Smooth muscle cell (in vitro differentiated cells): ENCODE data around the gene ZNF630. TPM values are rescaled to one million over a fixed set of nuclear protein-coding genes. Genes with fewer than 3 reads are reported as not detected.
"Not testable (repeated sequence)": the region's sequence is repeated elsewhere in the genome, so short reads cannot be mapped to it uniquely, and the experiment has no call there.

Experiments
- DNase-seq: peaks from one replicate; lab custom pipeline; 2025; ENCODE audit not compliant: unreplicated experiment; lab: John Stamatoyannopoulos, UW
- H2AFZ ChIP-seq: fragments of 200-600 bp; sonication (generic); 2 replicates; pipeline ENCODE4 v1.6.0; 2016; ENCODE audit warnings: antibody characterized with exemption, low read depth, mild to moderate bottlenecking
- H3F3A ChIP-seq: fragments of 200-600 bp; sonication (generic); 2 replicates; pipeline ENCODE4 v1.6.0; 2017; ENCODE audit warnings: antibody characterized with exemption, low read depth
- H3K27ac ChIP-seq: fragments of 200-600 bp; sonication (generic); 2 replicates; pipeline ENCODE4 v1.5.1; 2016; ENCODE audit warnings: low read depth, mild to moderate bottlenecking
- H3K27me3 ChIP-seq: fragments of 200-600 bp; sonication (generic); 2 replicates; pipeline ENCODE4 v1.6.1; 2016; ENCODE audit warnings: low read depth, mild to moderate bottlenecking
- H3K36me3 ChIP-seq: fragments of 200-600 bp; sonication (generic); 2 replicates; pipeline ENCODE4 v1.5.1; 2016; ENCODE audit warnings: low read depth
- H3K4me1 ChIP-seq: fragments of 200-600 bp; sonication (generic); 2 replicates; pipeline ENCODE4 v1.5.1; 2016; ENCODE audit warnings: low read depth
- H3K4me2 ChIP-seq: fragments of 200-600 bp; sonication (generic); 2 replicates; pipeline ENCODE4 v1.6.0; 2016; ENCODE audit warnings: mild to moderate bottlenecking
- H3K4me3 ChIP-seq: fragments of 200-600 bp; sonication (generic); 2 replicates; pipeline ENCODE4 v1.5.1; 2016; ENCODE audit warnings: mild to moderate bottlenecking
- H3K79me2 ChIP-seq: fragments of 200-600 bp; sonication (generic); 2 replicates; pipeline ENCODE4 v1.6.0; 2016; ENCODE audit warnings: low read depth, mild to moderate bottlenecking
- H3K9ac ChIP-seq: fragments of 200-600 bp; sonication (generic); 2 replicates; pipeline ENCODE4 v1.6.0; 2016; ENCODE audit warnings: low read depth
- H3K9me3 ChIP-seq: fragments of 200-600 bp; sonication (generic); replicated peaks from 2 replicates; pipeline ENCODE4 v1.5.1; 2016; ENCODE audit warnings: low read depth
- H4K20me1 ChIP-seq: fragments of 200-600 bp; sonication (generic); 2 replicates; pipeline ENCODE4 v1.6.0; 2016; ENCODE audit warnings: low read depth
- CTCF ChIP-seq: fragments of 200-600 bp; sonication (generic); IDR thresholded peaks from 2 replicates; pipeline ENCODE4 v1.5.1; 2017; ENCODE audit warnings: borderline replicate concordance, mild to moderate bottlenecking, antibody characterized with exemption; ENCODE audit not compliant: insufficient read depth, poor library complexity, severe bottlenecking
- WGBS: methylation state at CpG from one replicate; pipeline ENCODE4 v1.1.7; 2016; ENCODE audit warnings: low lambda C conversion rate; 5-methylcytosine and 5-hydroxymethylcytosine counted together
- polyA plus RNA-seq: library from polyadenylated mRNA; unstranded; fragments of >200 nt; fragmentation: Nextera tagmentation; extraction: Ambion mirVana; gene quantifications from 2 replicates; pipeline ENCODE4 v1.2.1, GENCODE V29; 2016
- total RNA-seq: library from RNA; depleted of rRNA; stranded (reverse); fragments of >200 nt; gene quantifications from 2 replicates; pipeline ENCODE4 v1.2.3, GENCODE V29; 2014

Gene ZNF630
- total and polyA plus RNA-seq, 2 experiments from 2014 or later, result 2.1 to 5.0 TPM

DNA sequence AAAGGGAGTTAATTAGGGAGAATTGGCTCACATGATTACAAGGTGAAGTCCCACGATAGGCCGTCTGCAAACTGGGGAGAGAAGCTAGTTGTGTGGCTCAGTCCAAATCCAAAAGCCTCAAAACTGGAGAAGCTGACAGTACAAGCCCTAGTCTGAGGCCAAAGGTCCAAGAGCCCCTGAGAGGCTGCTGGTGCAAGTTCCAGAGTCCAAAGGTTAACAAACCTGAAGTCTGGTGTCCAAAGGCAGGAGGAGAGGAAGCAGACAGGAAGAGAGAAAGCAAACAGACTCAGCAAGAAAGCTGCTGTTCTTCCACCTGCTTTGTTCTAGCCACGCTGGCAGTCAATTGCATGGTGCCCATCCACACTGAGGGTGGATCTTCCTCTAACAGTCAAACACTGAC lies 30.0 kb upstream of the ZNF630 start:
- DNase-seq, result no peak
- no peak for TF ChIP-seq CTCF

GRCh38 chrX:48092558-48092957 lies 21.1 kb upstream of the ZNF630 start:
- not testable (repeated sequence) for H3K36me3 ChIP-seq, H2AFZ ChIP-seq, H3K27ac ChIP-seq, H3K4me1 ChIP-seq, H3K4me2 ChIP-seq, H3K4me3 ChIP-seq, H4K20me1 ChIP-seq, DNase-seq, H3F3A ChIP-seq, H3K27me3 ChIP-seq, H3K9me3 ChIP-seq, H3K79me2 ChIP-seq, H3K9ac ChIP-seq
- 54% methylated on average over 3 of the region's 3 CpGs for WGBS

More for the DNA sequence above, 30.0 kb upstream of the ZNF630 start:
- no peaks in the 10 kb centered on the region for H4K20me1 ChIP-seq
- no peaks in the 10 kb centered on the region for H3K36me3 ChIP-seq
- no peak overlapping the region for H3K27ac ChIP-seq
- no peaks in the 10 kb centered on the region for H3K9me3 ChIP-seq
- H3F3A ChIP-seq, result no peaks in the 10 kb centered on the region
- no peak overlapping the region for H3K4me3 ChIP-seq
- H3K9ac ChIP-seq, result no peak overlapping the region
- no peaks in the 10 kb centered on the region for H3K4me1 ChIP-seq
- H3K27me3 ChIP-seq, result no peaks in the 10 kb centered on the region
- 87% methylated on average over 3 of the region's 3 CpGs for WGBS
- no peaks in the 10 kb centered on the region for H3K79me2 ChIP-seq
- H3K4me2 ChIP-seq, result no peak overlapping the region
- no peak overlapping the region for H2AFZ ChIP-seq

GRCh38 chrX:48090123-48090522 lies 18.7 kb upstream of the ZNF630 start:
- Histone ChIP-seq H3F3A (no peaks in the 10 kb centered on the region), H3K27me3 (no peaks in the 10 kb centered on the region), H3K4me2 (no peak overlapping the region), H4K20me1 (no peaks in the 10 kb centered on the region), H3K79me2 (no peaks in the 10 kb centered on the region), H3K4me1 (no peaks in the 10 kb centered on the region), H3K4me3 (no peak overlapping the region), H3K9me3 (no peaks in the 10 kb centered on the region), H3K9ac (no peak overlapping the region), H2AFZ (no peak overlapping the region), H3K36me3 (no peaks in the 10 kb centered on the region), H3K27ac (no peak overlapping the region)
- 79% methylated on average over 5 of the region's 5 CpGs for WGBS
- TF ChIP-seq CTCF, result no peak
- DNase-seq, result no peak

DNA sequence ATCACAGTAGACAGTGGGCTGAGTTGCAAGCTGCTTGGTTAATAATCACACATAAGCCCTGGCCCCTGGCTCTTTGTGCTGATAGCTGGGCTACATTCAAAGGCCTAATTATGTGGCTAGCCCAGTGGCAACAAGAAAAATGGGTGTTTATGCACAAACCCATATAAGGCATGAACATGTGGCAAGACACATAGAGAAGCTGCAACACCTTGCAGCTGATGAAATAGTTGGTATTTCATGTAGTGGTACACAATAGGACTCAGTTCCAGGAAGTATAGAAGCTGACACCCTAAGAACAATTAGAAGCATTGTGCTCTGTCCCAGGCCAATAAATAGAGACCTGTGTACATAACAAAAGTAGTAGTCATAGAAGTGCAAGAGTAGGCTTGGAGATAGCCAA lies 14.6 kb upstream of the ZNF630 start:
- Histone ChIP-seq H4K20me1 (no peaks in the 10 kb centered on the region), H3K27me3 (no peaks in the 10 kb centered on the region), H3K9ac (no peak overlapping the region), H3F3A (no peaks in the 10 kb centered on the region), H3K27ac (no peak overlapping the region), H3K4me2 (no peak overlapping the region), H3K9me3 (no peaks in the 10 kb centered on the region), H2AFZ (no peak overlapping the region), H3K4me3 (no peak overlapping the region), H3K4me1 (no peaks in the 10 kb centered on the region), H3K79me2 (no peaks in the 10 kb centered on the region), H3K36me3 (no peaks in the 10 kb centered on the region)
- no peak for DNase-seq
- TF ChIP-seq CTCF, result no peak
